ENCODE measurements around the gene RPN2. TPM values are rescaled to one million over a fixed set of nuclear protein-coding genes. Genes with fewer than 3 reads are reported as not detected.

The RPN2 gene
- polyA plus RNA-seq, 3 donors = 169 to 215 (median 199) TPM

- H3K4me1 ChIP-seq (ENCODE audit: control insufficient read depth in 1 of 2, insufficient read depth in 2 of 2, low read length in 2 of 2) = peaks cover 35 to 36% of the 10 kb centered on the region in 2 donors
- 89% methylated on average over 7 of the region's 9 CpGs for WGBS (ENCODE audit: insufficient coverage)
Measured at GRCh38 chr20:37266940-37267666, 88.0 kb downstream of the RPN2 start.

More at GRCh38 chr20:37266940-37267666, 88.0 kb downstream of the RPN2 start:
- H3K4me1 Mint-ChIP-seq = peaks cover 36% of the 10 kb centered on the region
- intact Hi-C loops (cut with micrococcal nuclease) = loop anchor here (2.0 to 10.0 kb wide), 5 partner anchors 45 to 260 kb away; partner anchors contain the start of genes BLCAP (in 2 of the 2) and NNAT (in 1 of the 2)
- H2AFZ ChIP-seq (ENCODE audit: insufficient read depth, low read depth, low read length, poor library complexity, severe bottlenecking) = no peak overlapping the region
- H3K36me3 Mint-ChIP-seq = peaks cover 0 to 3% of the 10 kb centered on the region in 2 donors
- H3K4me3 ChIP-seq (replicated peaks in 1 of 3; ENCODE audit: low read depth in 2 of 3, low read length in 3 of 3) = no peak overlapping the region
- H3K9ac ChIP-seq (ENCODE audit: insufficient read depth, low read length, poor library complexity, severe bottlenecking) = no peak overlapping the region
- no peak overlapping the region for H3K4me3 Mint-ChIP-seq
- no peaks in the 10 kb centered on the region for H3K9me3 ChIP-seq (replicated peaks in 1 of 2; ENCODE audit: control insufficient read depth in 1 of 2, insufficient read depth in 1 of 2, low read length in 2 of 2)
- no peak overlapping the region for H3K4me2 ChIP-seq (replicated peaks; ENCODE audit: extremely low read depth, low read length, poor library complexity, severe bottlenecking)
- H3K27ac Mint-ChIP-seq = peak overlapping the region in 3 of 7 donors; percentile 3 to 62 (median 50)
- DNase-seq = no peak
- H4K20me1 ChIP-seq (ENCODE audit: insufficient read depth, low read length) = no peaks in the 10 kb centered on the region
- H3K9me3 Mint-ChIP-seq = peaks cover 0 to 8% (median 4%) of the 10 kb centered on the region in 7 donors
- no peak overlapping the region for H3K27ac ChIP-seq (ENCODE audit: low read depth in 1 of 2, low read length in 2 of 2)
- H3K36me3 ChIP-seq (replicated peaks in 1 of 2; ENCODE audit: control insufficient read depth in 1 of 2, insufficient read depth in 2 of 2, low read length in 2 of 2) = no peaks in the 10 kb centered on the region
- H3K27me3 Mint-ChIP-seq (ENCODE audit: low read depth in 3 of 3) = peaks cover 0 to 1% (median 1%) of the 10 kb centered on the region in 3 donors
- TF ChIP-seq CTCF (IDR thresholded peaks at IDR 0.05) = no peak
- H3K79me2 ChIP-seq (ENCODE audit: insufficient read depth, low read length) = no peaks in the 10 kb centered on the region
- no peaks in the 10 kb centered on the region for H3K27me3 ChIP-seq (ENCODE audit: control insufficient read depth in 2 of 2, insufficient read depth in 2 of 2, low read length in 2 of 2)

Data from CD14-positive monocyte (primary cell).